ENCODE data around the gene LCMT2.
"Not testable (repeated sequence)": the region's sequence is repeated elsewhere in the genome, so short reads cannot be mapped to it uniquely, and the experiment has no call there.

Gene LCMT2

DNA sequence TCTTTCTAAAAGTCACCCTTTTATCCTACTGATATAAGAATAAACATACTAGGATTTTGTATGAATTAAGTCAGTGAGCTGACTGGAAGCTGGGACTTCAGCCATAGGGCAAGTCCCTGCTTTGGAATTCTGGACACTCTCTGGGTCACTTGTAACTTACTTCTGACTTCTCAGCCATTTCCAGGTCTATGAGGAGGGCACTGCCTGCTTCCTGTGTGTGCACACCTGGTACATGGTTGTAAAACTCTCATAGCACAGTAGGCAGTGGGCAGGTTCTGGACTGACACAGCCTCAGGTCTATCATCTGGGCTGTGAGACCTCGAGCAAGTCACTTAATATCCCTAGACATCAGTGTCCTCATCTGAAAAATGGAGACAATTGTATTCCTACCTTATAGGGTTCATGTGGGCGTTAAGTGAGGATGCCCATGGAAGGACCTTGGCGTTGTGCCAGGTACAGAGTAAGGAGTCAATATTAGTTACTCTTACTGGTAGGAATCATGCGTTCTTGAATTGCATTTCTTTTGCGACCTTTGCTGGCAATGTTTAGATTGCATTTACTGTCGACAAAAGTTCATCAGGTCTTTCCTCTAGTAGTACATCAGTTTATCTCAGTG, 36.2 kb downstream of the LCMT2 start:
- Histone ChIP-seq H3K4me3 (replicated peaks; ENCODE audit: insufficient read depth, low read length) (no peak overlapping the region), H3K27ac (replicated peaks) (no peak overlapping the region), H3K27me3 (ENCODE audit: insufficient read depth, poor library complexity, severe bottlenecking) (no peaks in the 10 kb centered on the region)
- TF ChIP-seq SPI1 (IDR thresholded peaks at IDR 0.05; ENCODE audit: borderline replicate concordance, low read depth) (no peak), CTCF (IDR thresholded peaks at IDR 0.05; ENCODE audit: insufficient read depth, low read length) (no peak), POLR2AphosphoS5 (IDR thresholded peaks at IDR 0.05; ENCODE audit: low read depth) (no peak), REST (IDR thresholded peaks at IDR 0.05; ENCODE audit: insufficient replicate concordance, low read depth) (no peak), GABPA (IDR thresholded peaks at IDR 0.05; ENCODE audit: low read depth) (no peak)
- no peak for DNase-seq (ENCODE audit: low read depth in 1 of 2, low spot score in 1 of 2)

DNA sequence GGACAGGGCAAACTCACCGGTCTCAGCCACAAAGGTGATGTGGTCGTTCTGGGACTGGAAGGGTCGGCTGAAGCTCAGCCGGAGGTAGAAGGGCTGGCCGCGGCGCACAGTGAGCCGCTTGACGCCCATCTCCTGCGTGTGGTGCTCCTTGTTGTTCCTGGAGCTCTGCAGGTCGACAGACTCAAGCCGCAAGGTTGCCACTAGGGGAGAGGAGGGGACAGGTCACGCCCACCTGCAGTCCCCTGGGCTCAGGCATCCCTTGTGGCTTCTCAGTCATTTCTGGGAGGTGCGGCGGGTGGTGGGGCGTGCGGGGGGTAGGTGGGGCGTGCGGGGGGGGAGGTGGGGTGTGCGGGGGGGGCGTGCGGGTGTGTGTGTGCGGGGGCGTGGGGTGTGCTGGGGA, 36.9 kb downstream of the LCMT2 start:
- Histone ChIP-seq H3K27ac (replicated peaks) (no peak overlapping the region), H3K4me3 (replicated peaks; ENCODE audit: insufficient read depth, low read length) (no peak overlapping the region), H3K27me3 (ENCODE audit: insufficient read depth, poor library complexity, severe bottlenecking) (no peaks in the 10 kb centered on the region)
- DNase-seq (ENCODE audit: low read depth in 1 of 2, low spot score in 1 of 2): no peak
- TF ChIP-seq CTCF (IDR thresholded peaks at IDR 0.05; ENCODE audit: insufficient read depth, low read length) (no peak), GABPA (IDR thresholded peaks at IDR 0.05; ENCODE audit: low read depth) (no peak), POLR2AphosphoS5 (IDR thresholded peaks at IDR 0.05; ENCODE audit: low read depth) (no peak), SPI1 (IDR thresholded peaks at IDR 0.05; ENCODE audit: borderline replicate concordance, low read depth) (no peak), REST (IDR thresholded peaks at IDR 0.05; ENCODE audit: insufficient replicate concordance, low read depth) (no peak)

DNA sequence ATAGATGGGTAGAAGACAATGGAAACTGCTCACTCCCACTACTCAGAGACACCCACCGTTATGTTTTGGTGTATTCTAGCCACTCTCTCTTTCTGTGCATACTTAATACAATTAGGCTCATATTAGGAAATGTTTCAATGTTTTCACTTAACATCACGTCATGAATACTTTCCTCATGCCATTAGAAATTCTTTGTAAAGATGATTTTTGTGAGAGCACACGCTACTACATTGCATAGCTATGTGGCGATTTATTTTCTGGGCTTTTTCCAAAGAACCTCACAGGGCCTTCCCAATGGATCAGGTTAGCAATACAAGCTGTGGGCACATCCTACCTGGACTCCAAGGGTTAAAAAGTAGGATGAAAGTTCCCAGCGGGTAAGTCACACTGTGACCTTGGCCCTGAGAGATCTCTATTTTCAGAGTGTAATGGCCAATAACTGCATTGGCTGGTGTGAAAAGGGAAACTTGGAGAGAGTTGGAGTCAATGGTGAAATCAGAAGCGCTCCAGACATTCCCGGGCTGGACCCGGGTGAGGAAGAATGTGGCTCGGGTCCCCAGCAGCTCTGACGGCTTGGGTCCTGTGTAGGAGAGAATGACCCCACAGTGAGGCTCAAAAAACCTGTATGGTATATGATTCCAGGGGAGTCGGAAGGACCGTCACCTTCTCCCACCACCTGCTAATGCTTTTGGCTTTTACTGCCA, 37.8 kb downstream of the LCMT2 start:
- no peak for DNase-seq (ENCODE audit: low read depth in 1 of 2, low spot score in 1 of 2)
- no peak overlapping the region for H3K27ac ChIP-seq (replicated peaks)
- H3K4me3 ChIP-seq (replicated peaks; ENCODE audit: insufficient read depth, low read length): no peak overlapping the region
- no peaks in the 10 kb centered on the region for H3K27me3 ChIP-seq (ENCODE audit: insufficient read depth, poor library complexity, severe bottlenecking)
- TF ChIP-seq REST (IDR thresholded peaks at IDR 0.05; ENCODE audit: insufficient replicate concordance, low read depth) (no peak), SPI1 (IDR thresholded peaks at IDR 0.05; ENCODE audit: borderline replicate concordance, low read depth) (no peak), GABPA (IDR thresholded peaks at IDR 0.05; ENCODE audit: low read depth) (no peak), CTCF (IDR thresholded peaks at IDR 0.05; ENCODE audit: insufficient read depth, low read length) (no peak)

GRCh38 chr15:43289656-43290055, 40.7 kb downstream of the LCMT2 start:
- not testable (repeated sequence) for DNase-seq (ENCODE audit: low read depth in 1 of 2, low spot score in 1 of 2); H3K27ac ChIP-seq (replicated peaks); H3K4me3 ChIP-seq (replicated peaks; ENCODE audit: insufficient read depth, low read length); H3K27me3 ChIP-seq (ENCODE audit: insufficient read depth, poor library complexity, severe bottlenecking)
